ENCODE measurements around the gene STAM.

The STAM gene

DNA sequence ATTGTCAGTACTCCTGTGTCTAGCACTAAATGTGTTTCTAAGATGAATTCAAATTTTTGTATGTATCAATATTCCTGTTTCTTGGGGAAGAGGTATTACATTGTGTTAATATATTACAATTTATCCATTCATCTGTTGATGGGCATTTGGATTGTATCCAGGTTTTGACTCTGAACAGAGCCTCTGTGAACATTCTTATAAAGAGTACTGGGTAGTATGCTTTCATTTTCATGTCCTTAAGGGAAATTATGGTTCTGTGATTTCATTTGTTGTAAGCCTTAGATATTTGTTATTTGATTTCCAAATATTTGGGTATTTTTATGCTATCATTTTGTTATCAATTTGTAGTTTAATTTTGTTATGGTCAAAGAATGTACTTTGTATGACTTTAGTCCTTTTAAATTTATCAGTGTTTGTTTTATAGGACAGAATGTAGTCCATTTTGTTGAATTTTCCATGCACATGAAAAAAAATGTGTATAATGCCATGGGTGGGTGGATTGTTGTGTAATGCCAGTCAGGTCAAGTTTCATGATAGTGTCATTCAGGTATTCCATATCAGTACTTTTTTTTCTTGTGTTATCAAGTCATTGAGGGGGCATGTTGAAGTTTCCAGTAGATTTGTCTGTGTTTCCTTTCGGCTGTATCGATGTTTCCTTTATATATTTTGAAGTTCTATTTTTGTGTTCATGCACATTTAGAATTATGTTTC is 38.4 kb downstream of the STAM start:
- Mint-ChIP-seq H3K27ac (no peak overlapping the region), H3K36me3 (peaks cover 22% of the 10 kb centered on the region), H3K4me3 (peak overlapping the region; percentile 13), H3K4me1 (peaks cover 43% of the 10 kb centered on the region), H3K9me3 (no peaks in the 10 kb centered on the region)
- ATAC-seq (no peak), DNase-seq (ENCODE audit: low spot score in 2 of 2) (no peak)

DNA sequence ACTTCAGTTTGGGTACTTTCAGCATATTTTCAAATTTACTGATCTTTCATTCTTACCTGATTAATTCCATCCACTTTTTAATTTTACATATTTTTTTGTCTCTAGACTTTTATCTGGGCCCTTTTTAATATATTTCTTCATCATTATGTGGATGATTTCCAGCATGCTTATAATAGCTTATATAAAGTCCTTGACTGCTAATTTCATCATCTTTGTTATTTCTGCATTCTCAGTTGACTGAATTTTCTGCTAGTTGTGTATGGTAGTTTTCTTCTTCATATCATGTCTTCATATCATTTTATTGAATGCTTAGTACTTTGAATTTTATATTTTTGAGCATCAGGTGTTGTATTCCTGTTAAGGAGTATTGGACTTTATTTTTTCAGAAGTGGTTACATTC is 39.6 kb downstream of the STAM start:
- Mint-ChIP-seq H3K4me3 (peak overlapping the region; percentile 13), H3K27ac (no peak overlapping the region), H3K9me3 (no peaks in the 10 kb centered on the region), H3K36me3 (peaks cover 34% of the 10 kb centered on the region), H3K4me1 (peaks cover 43% of the 10 kb centered on the region)
- DNase-seq (ENCODE audit: low spot score in 2 of 2) (no peak), ATAC-seq (no peak)

DNA sequence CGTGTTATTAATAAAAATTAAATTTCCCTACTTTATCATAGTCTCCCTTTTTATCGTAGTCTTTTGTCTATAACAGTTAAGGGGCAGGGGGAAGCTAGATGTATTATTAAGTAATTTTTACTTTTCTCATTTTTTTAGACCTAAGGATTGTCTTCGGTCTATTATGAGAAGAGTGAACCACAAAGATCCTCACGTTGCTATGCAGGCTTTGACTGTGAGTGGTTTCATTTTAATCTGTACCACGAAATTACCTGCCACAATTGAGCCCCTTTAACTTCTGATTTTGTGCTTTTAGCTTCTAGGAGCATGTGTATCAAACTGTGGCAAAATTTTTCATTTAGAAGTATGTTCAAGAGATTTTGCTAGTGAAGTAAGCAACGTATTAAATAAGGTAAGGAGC is 40.6 kb downstream of the STAM start:
- Mint-ChIP-seq H3K27ac (peak overlapping the region; percentile 45), H3K9me3 (no peaks in the 10 kb centered on the region), H3K4me3 (no peak overlapping the region), H3K4me1 (peaks cover 38% of the 10 kb centered on the region), H3K36me3 (peaks cover 42% of the 10 kb centered on the region)
- no peak for ATAC-seq
- no peak for DNase-seq (ENCODE audit: low spot score in 2 of 2)

DNA sequence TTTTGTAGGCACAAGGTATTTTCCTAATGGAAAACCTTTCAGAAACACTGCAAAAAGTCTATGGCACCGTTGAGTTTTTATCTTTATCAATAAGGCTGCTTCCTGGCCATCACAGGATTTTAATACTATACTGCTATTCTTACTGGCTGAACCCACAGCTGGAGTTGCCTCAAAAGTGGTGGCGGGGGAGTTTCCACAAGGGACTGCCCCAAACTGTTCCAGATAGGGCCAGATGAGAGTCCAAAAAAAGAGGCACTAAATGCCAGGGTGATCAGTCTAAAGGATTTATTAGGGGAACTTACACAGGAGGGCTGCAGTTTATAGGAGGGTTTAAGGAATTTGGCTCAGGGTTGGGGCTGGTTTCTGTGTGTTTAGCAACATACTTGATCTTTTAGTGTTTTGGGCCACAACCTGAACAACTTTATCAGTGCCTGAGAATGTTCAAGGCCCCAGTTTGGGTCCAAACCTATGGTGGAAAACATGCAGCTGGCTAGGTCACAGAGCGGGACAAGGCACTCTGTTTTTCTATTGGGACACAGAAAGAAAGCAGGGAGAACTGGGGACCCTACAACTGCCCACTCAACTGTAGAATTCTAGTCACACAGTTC is 41.4 kb downstream of the STAM start:
- peaks cover 50% of the 10 kb centered on the region for H3K36me3 Mint-ChIP-seq
- DNase-seq (ENCODE audit: low spot score in 2 of 2) = no peak
- peak; percentile 86 for ATAC-seq
- H3K4me3 Mint-ChIP-seq = no peak overlapping the region
- peak overlapping the region; percentile 54 for H3K27ac Mint-ChIP-seq
- H3K9me3 Mint-ChIP-seq = no peaks in the 10 kb centered on the region
- peaks cover 30% of the 10 kb centered on the region for H3K4me1 Mint-ChIP-seq

DNA sequence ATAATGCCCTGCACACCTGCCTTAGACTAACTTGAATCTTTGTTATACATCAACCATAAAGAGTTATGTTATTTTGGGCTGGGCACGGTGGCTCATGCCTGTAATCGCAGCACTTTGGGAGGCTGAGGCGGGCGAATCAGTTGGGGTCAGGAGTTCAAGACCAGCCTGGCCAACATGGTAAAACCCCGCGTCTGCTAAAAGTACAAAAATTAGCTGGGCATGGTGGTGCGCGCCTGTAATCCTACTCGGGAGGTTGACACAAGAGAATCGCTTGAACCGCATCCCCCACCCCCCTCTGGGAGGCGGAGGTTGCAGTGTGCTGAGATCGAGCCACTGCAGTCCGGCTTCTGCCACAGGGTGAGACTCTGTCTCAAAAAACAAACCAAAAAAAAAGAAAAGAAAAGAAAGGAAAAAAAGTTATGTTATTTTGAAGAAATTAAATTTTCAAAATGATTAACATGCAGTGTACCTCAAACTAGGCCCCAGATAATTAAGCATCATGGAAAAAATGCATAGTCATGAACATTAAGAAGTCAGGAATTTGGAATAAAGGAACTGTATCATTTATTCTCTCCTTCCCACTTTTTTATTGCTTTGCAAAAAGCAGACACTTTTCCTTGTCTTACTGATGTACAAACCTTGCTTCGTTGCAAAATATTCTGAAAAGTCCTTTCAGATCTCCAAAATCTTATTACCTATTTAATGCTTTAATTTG is 43.3 kb downstream of the STAM start:
- Mint-ChIP-seq H3K4me3 (no peak overlapping the region), H3K27ac (no peak overlapping the region), H3K9me3 (no peaks in the 10 kb centered on the region), H3K36me3 (peaks cover 50% of the 10 kb centered on the region), H3K4me1 (peaks cover 30% of the 10 kb centered on the region)
- ATAC-seq = no peak
- no peak for DNase-seq (ENCODE audit: low spot score in 2 of 2)

DNA sequence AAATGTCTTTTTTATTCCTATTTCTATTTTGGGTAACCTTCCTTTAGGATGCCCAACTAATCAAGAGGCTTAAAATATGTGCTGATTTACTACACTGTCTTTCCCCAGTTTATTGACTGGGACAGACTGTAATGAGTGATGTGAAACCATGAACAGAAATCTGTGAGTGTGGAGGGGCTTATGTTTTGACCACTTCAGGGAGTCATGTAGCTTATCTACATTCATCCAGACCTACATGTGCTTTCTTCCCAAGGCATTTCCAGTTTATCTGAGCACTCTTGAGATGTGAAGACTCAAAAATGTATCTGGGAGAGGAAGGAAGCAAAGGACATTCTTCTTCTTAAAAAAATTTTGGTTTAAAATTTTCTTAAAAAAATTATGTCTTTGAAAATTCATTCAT is 45.2 kb downstream of the STAM start:
- DNase-seq (ENCODE audit: low spot score in 2 of 2) (no peak), ATAC-seq (no peak)
- Mint-ChIP-seq H3K4me1 (peaks cover 12% of the 10 kb centered on the region), H3K9me3 (no peaks in the 10 kb centered on the region), H3K36me3 (peaks cover 65% of the 10 kb centered on the region), H3K27ac (no peak overlapping the region), H3K4me3 (no peak overlapping the region)

DNA sequence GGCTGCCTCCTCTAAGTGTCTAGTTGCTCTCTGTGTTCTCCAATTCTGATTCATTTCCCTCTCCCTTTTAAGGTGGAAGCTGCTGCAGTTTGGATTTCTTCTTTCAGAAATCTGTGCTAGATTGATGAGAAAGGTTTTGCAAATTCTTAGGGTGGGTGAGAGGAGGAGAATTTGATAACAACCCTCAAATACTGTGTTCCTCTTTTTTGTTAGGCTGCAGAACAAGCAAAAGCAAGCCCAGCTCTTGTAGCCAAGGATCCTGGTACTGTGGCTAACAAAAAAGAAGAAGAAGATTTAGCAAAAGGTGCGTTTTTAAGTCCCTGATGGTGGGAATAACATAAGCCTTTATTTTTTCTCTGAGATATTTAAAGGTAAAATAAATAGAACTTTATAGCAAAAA is 49.1 kb downstream of the STAM start:
- no peak for ATAC-seq
- no peak for DNase-seq (ENCODE audit: low spot score in 2 of 2)

DNA sequence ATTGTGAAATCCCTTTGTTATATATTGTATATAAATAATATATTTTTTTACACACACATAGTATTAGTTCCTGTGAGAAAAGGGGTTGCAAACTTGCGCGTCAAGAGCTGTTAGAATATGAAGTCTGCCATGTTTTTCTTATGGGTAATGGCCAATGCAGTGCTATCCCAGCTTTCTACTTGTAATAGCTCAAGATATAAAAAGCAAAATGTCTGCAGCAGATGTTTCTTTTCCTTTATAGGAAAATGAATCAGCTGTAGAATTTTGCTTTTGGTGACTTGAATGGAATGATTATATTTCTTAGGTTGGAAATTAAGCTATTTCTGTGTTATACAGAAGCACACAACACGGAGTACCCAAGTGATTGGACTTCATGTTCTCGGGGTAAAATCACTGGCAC is 54.7 kb downstream of the STAM start:
- no peaks in the 10 kb centered on the region for H3K4me1 Mint-ChIP-seq
- no peak overlapping the region for H3K27ac Mint-ChIP-seq
- H3K4me3 Mint-ChIP-seq = no peak overlapping the region
- no peaks in the 10 kb centered on the region for H3K9me3 Mint-ChIP-seq
- DNase-seq (ENCODE audit: low spot score in 2 of 2) = no peak
- H3K36me3 Mint-ChIP-seq = peaks cover 91% of the 10 kb centered on the region
- no peak for ATAC-seq

More for the DNA sequence above, 49.1 kb downstream of the STAM start:
- peaks cover 4% of the 10 kb centered on the region for H3K4me1 Mint-ChIP-seq
- no peak overlapping the region for H3K4me3 Mint-ChIP-seq
- H3K36me3 Mint-ChIP-seq = peaks cover 75% of the 10 kb centered on the region
- no peak overlapping the region for H3K27ac Mint-ChIP-seq
- H3K9me3 Mint-ChIP-seq = no peaks in the 10 kb centered on the region

DNA sequence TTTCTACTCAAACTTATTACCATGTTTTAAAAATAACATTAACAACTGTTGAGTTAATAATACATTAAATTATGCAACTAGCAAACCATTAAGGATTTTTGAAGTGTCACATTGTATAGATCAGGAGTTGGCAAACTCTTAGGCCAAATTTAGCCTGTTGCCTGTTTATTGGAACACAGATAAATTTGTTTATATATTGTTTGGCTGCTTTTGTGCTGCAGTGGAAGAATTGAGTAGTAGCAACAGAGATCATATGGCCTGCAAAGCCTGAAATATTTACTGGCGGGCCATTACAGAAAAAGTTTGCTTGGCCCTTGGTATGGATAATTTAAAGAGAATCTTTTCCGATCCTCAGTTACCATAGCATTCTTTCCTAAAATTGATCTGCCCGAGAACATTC is 57.4 kb downstream of the STAM start:
- H3K36me3 Mint-ChIP-seq = peaks cover 91% of the 10 kb centered on the region
- DNase-seq (ENCODE audit: low spot score in 2 of 2) (no peak), ATAC-seq (no peak)
- no peaks in the 10 kb centered on the region for H3K9me3 Mint-ChIP-seq
- H3K4me3 Mint-ChIP-seq = no peak overlapping the region
- no peak overlapping the region for H3K27ac Mint-ChIP-seq
- no peaks in the 10 kb centered on the region for H3K4me1 Mint-ChIP-seq

DNA sequence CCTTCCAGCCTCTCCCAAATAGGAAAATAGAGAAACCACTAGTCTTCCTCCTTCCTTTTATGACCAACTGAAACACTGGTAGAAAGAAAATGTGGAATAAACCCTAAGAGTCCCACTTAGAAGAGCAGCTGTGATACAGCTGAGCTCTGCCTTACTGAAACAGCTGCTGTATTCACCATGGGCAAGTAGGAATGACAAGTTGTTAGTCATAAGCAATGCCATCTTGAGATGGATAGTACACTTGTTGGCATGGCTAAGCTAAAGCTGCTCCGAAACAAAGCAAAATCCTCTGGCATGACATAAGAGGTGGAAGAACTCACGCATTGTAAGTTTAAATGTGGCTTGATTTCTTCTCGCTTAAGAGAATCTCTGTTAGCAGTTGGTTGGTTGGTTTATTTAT is 59.8 kb downstream of the STAM start:
- H3K9me3 Mint-ChIP-seq = no peaks in the 10 kb centered on the region
- no peak for DNase-seq (ENCODE audit: low spot score in 2 of 2)
- no peaks in the 10 kb centered on the region for H3K4me1 Mint-ChIP-seq
- H3K4me3 Mint-ChIP-seq = no peak overlapping the region
- H3K36me3 Mint-ChIP-seq = peaks cover 91% of the 10 kb centered on the region
- no peak for ATAC-seq
- no peak overlapping the region for H3K27ac Mint-ChIP-seq

DNA sequence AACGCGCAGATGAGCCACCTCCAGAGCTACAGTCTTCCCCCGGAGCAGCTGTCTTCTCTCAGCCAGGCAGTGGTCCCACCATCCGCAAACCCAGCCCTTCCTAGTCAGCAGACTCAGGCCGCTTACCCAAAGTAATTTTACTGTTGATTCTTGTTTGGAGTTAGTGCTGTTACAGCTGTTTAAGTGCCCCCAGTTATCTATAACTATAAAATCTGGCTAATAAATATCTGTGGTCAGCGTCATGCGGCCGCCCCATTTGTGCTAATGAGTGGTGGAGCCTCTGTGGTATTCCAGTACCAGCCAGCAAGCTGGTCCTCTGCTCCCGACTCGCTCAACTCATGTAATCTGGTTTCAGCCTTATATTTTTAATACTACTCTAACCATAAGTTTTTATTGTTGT is 64.9 kb downstream of the STAM start:
- H3K9me3 Mint-ChIP-seq = no peaks in the 10 kb centered on the region
- no peak for DNase-seq (ENCODE audit: low spot score in 2 of 2)
- no peak overlapping the region for H3K27ac Mint-ChIP-seq
- no peaks in the 10 kb centered on the region for H3K4me1 Mint-ChIP-seq
- peaks cover 93% of the 10 kb centered on the region for H3K36me3 Mint-ChIP-seq
- H3K4me3 Mint-ChIP-seq = no peak overlapping the region
- no peak for ATAC-seq

DNA sequence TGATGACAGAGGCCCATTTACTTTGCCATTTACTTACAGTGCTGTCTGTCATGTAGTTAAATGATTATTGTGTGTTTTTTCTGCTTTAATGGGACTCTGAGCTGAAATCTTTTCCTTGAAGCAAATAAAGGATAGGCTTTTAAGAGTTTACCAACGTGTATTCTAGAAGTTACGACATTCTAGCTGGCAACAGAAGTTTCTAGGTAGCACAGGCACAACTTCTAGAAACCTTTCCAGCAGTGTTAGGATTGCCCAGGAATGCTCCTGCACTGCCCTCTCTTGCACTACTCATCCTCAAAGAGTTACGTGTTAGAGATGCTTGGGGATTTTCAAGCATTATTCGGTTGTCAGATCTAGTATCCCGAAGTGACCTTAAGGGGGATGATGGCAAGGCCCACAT is 65.5 kb downstream of the STAM start:
- Mint-ChIP-seq H3K36me3 (peaks cover 93% of the 10 kb centered on the region), H3K27ac (no peak overlapping the region)
- ATAC-seq = no peak

DNA sequence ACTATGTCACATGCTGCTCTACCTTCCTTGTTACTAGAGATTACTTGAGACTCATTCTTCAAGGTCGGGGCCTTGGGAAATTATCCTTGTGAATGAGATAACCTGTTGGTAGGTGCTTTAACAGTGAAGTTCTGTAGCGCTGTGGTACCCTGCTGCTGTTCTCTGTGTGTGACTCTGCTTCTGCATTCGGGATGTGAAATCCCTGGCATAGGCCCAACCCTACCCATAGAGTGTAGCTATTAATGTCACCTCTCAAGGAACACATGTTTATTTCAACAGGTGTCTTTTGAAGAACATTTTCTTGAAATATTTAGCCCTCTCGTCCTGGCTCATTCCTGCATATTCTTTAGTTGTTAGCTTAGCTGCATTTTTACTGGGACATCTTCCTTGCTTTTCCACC is 66.2 kb downstream of the STAM start:
- ATAC-seq (no peak), DNase-seq (ENCODE audit: low spot score in 2 of 2) (no peak)
- no peaks in the 10 kb centered on the region for H3K9me3 Mint-ChIP-seq
- H3K4me1 Mint-ChIP-seq = no peaks in the 10 kb centered on the region
- peaks cover 93% of the 10 kb centered on the region for H3K36me3 Mint-ChIP-seq
- no peak overlapping the region for H3K4me3 Mint-ChIP-seq
- H3K27ac Mint-ChIP-seq = peak overlapping the region; percentile 5

More for the DNA sequence above, 65.5 kb downstream of the STAM start:
- no peaks in the 10 kb centered on the region for H3K9me3 Mint-ChIP-seq
- DNase-seq (ENCODE audit: low spot score in 2 of 2) = no peak
- no peaks in the 10 kb centered on the region for H3K4me1 Mint-ChIP-seq
- no peak overlapping the region for H3K4me3 Mint-ChIP-seq

DNA sequence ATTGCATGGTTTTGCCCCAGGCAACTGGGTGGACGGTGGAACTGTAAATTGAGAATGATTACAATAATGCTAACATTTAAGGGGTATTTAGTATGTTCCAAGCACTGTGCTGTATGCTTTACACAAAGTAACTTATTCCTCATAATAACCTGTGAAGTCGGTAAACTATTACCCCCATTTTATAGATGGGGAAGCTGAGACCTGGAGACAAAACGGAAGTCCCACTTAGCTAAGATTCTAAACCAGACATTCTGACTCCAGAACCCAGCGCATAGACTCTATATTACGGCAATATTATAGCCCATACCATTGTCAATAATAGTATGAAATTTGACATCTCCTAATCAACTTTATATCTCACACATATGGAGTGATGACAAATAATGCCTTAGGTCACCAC is 68.1 kb downstream of the STAM start:
- Mint-ChIP-seq H3K4me3 (no peak overlapping the region), H3K36me3 (peaks cover 92% of the 10 kb centered on the region), H3K9me3 (no peaks in the 10 kb centered on the region), H3K27ac (no peak overlapping the region), H3K4me1 (no peaks in the 10 kb centered on the region)
- DNase-seq (ENCODE audit: low spot score in 2 of 2) = no peak
- no peak for ATAC-seq

DNA sequence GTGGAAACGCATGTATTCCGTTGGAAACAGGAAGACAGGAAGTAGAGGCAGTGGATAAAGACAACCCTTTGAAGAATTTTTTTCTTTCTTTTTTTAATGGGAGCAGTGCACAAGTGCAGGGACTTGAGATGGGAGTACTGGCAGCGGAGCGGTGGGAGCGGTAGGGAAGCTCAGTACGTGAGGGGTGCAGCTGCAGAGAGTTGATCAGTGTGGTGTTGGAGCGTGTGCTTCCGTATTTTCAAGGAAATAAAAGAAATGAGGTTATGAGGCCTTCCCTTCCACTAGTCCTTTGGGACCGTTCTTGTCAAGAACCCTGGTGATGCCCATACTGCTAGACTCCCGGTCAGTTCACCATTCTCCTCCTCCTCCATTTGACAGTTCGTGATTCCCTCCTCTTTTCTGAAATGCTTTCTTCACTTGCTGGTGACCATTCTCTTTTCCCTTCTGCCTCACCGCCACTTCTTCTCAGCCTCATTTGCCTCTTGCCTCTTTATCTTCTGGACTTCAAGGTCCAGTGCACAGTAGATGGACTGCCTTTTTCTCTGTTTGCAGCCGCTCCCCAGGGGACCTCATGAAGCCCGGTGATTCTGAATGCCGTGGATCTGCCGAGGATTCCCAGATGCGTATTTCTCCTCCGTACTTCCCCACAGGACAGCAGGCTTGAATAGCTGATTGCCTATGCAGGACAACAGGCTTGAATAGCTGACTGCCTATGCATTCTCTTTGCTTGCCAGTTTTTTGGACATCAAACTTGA is 68.9 kb downstream of the STAM start:
- Mint-ChIP-seq H3K9me3 (peaks cover 2% of the 10 kb centered on the region), H3K36me3 (peaks cover 90% of the 10 kb centered on the region), H3K4me3 (no peak overlapping the region), H3K4me1 (no peaks in the 10 kb centered on the region), H3K27ac (no peak overlapping the region)
- DNase-seq (ENCODE audit: low spot score in 2 of 2) = no peak
- ATAC-seq = no peak

Data from stimulated activated effector memory CD8-positive, alpha-beta T cell treated with anti-CD3 and anti-CD28 coated beads, Interleukin-12 subunit alpha, Interleukin-12 subunit beta, amount 100 ng/mL, for 72 hours (primary cell).